HG03575 (cell line): ENCODE measurements around the gene PIPOX.

ENCODE experiments used
- ATAC-seq: cut with Tn5 transposase; IDR thresholded peaks from one replicate; pipeline ENCODE4 v1.9.1; 2021; ENCODE audit not compliant: unreplicated experiment, insufficient number of reproducible peaks, low FRiP score; ENCODE audit errors: extremely low read depth

PIPOX gene

DNA sequence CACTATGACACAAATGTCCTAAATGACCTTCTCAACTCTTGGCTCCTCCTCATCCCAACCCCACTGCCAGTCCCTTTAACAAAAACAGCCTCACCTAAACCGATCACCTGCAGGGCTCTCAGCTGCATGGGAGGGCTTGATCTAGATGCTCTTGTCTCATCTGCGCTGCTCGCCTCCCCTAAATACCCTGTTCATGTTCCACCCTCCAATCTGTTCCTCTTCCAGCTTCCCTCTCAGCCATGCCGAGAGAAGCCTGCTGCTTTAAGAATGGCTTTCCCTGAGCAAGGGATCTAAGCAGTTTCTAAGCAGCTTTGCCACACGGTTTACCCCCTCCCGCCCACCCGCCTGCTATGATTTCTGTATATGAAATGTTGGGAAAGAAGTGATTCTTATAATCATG lies 23.7 kb downstream of the PIPOX start:
- ATAC-seq = no peak

DNA sequence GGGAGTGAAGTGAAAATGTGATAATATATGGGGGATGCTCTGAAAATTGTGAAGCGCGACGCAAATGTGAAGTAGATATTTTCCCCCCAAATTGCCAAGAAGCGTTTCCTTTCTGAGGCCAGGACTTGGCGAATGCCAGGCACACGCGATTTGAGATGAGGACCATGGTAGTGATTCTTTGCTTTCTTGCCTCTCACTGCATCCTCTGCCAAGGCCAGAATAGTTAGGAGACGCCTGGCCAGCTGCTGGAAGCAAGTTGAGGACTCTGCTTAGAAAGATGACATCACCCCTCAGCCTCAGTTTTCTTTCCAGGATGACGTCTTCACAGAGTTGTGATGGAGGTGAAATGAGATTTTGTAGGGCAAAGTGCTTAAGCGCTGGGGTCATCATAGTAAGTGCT lies 25.9 kb downstream of the PIPOX start:
- no peak for ATAC-seq

DNA sequence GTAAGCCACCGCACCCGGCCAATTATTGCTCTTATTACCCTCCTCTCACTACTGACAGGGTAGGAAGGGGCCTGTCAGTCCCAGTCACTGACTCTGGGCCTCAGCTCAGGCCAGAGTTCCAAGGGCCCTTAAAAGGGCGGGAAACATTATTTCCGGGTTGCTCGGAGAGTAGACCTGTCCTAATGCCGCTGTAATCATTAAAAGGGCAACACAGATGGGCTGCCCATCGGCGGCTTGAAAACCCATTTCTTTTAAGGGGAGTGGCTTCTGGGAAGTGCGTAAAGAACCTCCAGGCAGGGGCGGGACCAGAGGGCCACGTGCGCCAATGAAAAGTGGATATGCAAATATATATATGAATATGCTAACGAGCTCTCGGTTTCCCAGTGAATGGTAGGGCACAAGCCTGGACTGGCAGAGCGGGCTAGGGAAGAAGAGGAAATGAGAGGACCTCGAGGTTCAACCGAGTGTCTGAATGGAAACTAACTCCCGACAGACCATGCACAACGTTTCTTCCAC lies 26.6 kb downstream of the PIPOX start:
- ATAC-seq = no peak

- no peak for ATAC-seq
Measured at GRCh38 chr17:29070308-29070707, 27.4 kb downstream of the PIPOX start.

DNA sequence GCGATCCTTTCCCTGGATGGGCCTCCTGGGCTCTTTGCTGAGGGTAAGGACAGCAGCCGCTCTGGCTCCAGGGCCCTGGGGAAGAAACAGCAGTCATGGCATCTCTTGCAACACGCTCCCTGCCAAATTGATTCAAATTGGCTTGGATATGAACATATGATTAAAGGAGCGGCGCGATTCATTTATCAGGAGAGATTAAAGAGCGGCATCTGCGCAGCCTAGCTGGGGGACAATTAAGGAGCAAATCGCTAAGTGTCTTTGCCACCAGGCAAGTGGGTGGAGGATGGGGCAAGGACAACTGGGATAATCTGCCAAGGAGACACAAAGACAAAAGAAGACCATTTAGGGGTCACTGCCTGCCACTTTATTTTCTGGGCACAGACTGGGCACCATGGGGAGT lies 27.8 kb downstream of the PIPOX start:
- ATAC-seq = no peak

- ATAC-seq = no peak
Measured at GRCh38 chr17:29071303-29071702, 28.4 kb downstream of the PIPOX start.

DNA sequence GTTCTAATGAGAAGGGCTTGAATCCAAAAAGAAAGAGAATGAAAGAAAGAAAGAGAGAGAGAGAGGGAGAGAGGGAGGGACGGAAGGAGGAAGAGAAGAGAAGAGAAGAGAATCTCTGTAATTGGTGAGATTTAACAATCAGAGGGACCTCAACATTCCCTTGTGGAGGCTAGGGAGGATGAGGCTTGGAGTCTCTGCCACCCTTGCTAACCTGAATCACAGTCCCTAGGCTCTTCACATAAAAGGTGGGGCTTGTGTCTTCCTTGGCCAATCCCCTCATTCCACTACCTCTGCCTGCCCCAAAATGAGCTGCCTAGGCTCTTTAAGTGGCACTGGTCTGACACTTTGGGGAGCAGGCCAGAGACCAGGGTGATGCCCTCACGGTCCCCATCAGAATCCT lies 30.1 kb downstream of the PIPOX start:
- no peak for ATAC-seq

GRCh38 chr17:29073520-29073919 lies 30.6 kb downstream of the PIPOX start:
- ATAC-seq = no peak

DNA sequence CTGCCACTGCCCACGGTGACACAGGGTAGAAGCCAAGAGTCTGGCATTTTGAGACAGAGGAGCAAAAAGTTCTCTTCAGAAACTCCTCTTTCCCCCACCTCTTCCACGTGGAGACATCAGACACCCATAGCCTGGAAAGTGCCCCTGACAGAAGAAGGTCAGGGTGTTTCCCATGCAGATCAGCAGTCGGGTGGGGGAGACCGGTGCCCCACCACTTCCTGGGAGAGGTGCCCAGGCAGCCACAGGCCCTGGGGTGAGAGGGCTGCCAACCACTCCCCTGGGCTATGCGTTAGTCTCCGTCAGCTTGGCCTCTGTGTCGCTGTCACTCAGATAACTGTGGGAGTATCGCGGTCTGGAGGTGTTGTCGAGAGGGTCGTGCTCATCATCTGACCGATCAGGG lies 31.5 kb downstream of the PIPOX start:
- ATAC-seq = no peak

GRCh38 chr17:29076087-29076486 lies 33.1 kb downstream of the PIPOX start:
- ATAC-seq = no peak

DNA sequence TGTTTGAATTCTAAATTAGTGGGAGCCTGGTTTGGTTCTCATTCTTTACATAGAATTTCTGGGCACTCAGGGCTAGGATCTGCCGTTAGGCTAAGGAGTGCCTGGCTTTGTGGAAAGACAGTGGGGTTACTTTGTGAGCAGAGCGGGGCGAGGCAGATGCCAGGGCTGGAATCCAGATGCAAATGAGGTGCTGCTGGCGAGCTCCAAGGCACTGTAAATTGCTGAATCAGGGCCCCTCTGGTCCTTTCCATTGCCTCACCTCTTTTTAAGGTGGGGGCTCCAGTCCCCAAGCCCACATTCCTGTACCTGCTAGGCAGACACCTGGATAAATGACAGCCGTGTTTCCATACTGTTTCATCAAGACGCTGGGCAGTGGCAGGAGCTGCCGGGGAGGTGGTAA lies 33.8 kb downstream of the PIPOX start:
- ATAC-seq = no peak

- no peak for ATAC-seq
Measured at GRCh38 chr17:29077320-29077719, 34.4 kb downstream of the PIPOX start.

DNA sequence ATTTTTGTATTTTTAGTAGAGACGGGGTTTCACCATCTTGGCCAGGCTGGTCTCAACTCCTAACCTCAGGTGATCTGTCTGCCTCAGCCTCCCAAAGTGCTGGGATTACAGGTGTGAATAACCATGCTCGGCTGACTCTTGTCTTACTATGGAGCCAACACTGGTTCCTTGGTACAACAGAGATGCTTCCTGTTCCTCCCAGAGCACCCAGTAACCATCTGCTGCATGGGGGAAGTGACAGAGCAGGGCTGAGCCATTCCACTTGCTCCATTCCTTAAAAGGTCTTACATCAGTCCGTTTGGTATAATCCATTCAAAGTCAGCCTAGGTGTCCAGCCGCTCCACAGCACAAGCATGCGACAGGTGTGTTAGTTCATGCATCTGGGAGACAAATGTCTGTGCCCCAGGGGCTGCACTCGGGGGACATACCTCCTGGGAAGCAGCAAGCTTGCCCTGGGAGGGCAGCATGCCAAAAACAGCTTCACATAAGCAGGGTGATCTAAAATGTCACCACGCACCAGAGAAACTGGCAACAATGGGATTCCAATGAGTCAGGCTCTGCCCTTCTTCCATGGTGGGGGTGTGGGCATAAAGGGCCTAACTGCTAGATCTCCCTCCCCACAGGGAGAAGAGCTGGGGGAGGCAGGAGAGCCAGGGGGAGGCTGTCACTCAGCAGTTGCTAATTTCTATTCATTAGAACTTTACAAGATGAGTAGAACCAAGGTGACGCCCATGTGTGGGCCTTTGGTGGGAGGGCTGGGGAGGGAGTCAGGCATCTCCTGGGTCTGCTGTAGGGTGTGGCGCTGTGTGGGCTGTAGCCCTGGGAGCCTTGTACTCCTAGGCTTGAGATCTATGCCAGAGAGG lies 35.5 kb downstream of the PIPOX start:
- no peak for ATAC-seq

- no peak for ATAC-seq
Measured at GRCh38 chr17:29079433-29079832, 36.5 kb downstream of the PIPOX start.

DNA sequence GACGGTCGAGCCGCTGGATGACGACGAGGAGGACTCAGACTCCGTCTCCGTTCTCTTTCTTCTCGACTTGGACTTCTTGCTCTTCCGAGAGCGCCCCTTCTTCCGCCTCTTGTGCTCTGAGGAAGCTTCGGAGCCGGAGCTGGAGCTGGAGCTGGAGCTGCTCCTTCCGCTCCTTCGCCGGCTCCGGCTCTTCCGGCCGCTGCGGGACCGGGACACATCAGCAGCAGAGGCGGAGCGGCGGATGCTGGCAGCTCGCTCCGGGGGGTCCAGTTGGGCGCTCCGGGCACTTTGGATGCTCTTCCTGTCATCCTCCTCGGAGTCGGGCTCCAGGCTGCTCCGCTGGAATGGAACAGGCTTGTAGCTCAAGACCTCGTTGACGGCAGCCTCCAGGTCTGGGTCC lies 36.9 kb downstream of the PIPOX start:
- no peak for ATAC-seq

- no peak for ATAC-seq
Measured at GRCh38 chr17:29080323-29080722, 37.4 kb downstream of the PIPOX start.

DNA sequence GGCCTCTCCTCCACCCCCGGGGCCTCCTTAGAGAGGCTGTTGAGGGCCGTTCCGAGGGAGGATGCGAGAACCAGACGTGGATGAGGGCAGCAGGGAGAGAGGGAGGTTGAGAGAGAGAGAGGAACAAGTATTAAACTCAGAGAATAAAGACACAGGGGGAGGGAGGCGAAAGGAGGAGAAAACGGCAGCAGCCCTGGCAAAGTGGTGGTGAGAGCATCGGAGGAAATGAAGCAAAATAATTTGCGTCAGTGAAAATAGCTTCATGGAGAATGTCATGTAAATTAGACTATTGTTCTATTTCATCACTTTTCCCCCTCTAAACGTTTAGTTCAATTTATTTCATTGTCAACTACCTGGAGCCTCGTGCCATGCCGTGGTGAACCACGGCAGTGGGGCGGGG lies 38.0 kb downstream of the PIPOX start:
- ATAC-seq = no peak

- ATAC-seq = no peak
Measured at GRCh38 chr17:29084541-29085146, 41.7 kb downstream of the PIPOX start.

DNA sequence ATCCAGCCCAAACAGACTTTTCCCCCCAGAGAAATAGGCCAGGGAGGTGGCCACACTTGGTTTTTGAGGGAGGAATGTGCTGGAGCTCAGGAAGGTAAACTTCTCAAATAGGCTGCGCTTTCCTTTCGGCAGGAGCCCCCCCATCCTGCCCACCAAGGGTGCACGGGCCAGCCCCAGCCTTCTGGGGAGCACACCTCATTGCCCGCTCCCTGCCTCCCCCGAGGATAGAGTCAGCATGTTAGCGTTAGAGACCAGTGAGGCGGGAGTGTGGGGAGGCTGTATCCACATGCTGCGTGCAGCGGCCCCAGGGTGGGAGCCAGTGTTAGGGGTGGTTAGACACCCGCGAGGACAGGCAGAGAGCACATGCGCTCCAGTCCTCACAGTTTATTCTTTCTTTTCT lies 42.3 kb downstream of the PIPOX start:
- no peak for ATAC-seq

- ATAC-seq = no peak
Measured at GRCh38 chr17:29086628-29087332, 43.8 kb downstream of the PIPOX start.
